ENCODE data around the gene ARMC10.

GRCh38 chr7:103140061-103140460 is 65.1 kb downstream of the ARMC10 start:
- no peak for TF ChIP-seq CTCF (IDR thresholded peaks at IDR 0.05)
- no peak for TF ChIP-seq POLR2A (IDR thresholded peaks at IDR 0.05)

Measured in gastroesophageal sphincter (tissue), 3 donors.